Astrocyte (in vitro differentiated cells and primary cell): ENCODE measurements around the gene ASB3. TPM values are rescaled to one million over a fixed set of nuclear protein-coding genes. Genes with fewer than 3 reads are reported as not detected.

Experiments used
- DNase-seq: peaks from one replicate; pipeline ENCODE4 v3.0.0-alpha.2; 2010; ENCODE audit warnings: low read depth
- FAIRE-seq: peaks from 2 replicates; lab custom pipeline; 2011; peaks lifted over from hg19 to GRCh38; lab: Jason Lieb, UNC
- H2AFZ ChIP-seq: 2 replicates; pipeline ENCODE4 v1.6.0; 2012; ENCODE audit warnings: low read depth, low read length, inconsistent platforms
- H3K27ac ChIP-seq: 2 replicates; pipeline ENCODE4 v1.5.1; 2011; ENCODE audit warnings: low read depth, low read length, inconsistent platforms
- H3K27me3 ChIP-seq: 2 replicates; pipeline ENCODE4 v1.6.0; 2011; ENCODE audit warnings: low read length, inconsistent platforms; ENCODE audit not compliant: insufficient read depth
- H3K36me3 ChIP-seq: 2 replicates; pipeline ENCODE4 v1.5.1; 2011; ENCODE audit warnings: low read length, inconsistent platforms; ENCODE audit not compliant: insufficient read depth
- H3K4me1 ChIP-seq: 2 replicates; pipeline ENCODE4 v1.5.1; 2011; ENCODE audit warnings: low read length, inconsistent platforms; ENCODE audit not compliant: insufficient read depth
- H3K4me2 ChIP-seq: 2 replicates; pipeline ENCODE4 v1.6.0; 2012; ENCODE audit warnings: low read length, inconsistent platforms
- H3K4me3 ChIP-seq: 2 replicates; pipeline ENCODE4 v1.5.1; 2011; ENCODE audit warnings: low read depth, mild to moderate bottlenecking, low read length, inconsistent platforms; ENCODE audit not compliant: insufficient read depth
- H3K79me2 ChIP-seq: 2 replicates; pipeline ENCODE4 v1.6.0; 2012; ENCODE audit warnings: mild to moderate bottlenecking, low read length, inconsistent platforms; ENCODE audit not compliant: insufficient read depth
- H3K9ac ChIP-seq: 2 replicates; pipeline ENCODE4 v1.6.0; 2012; ENCODE audit warnings: mild to moderate bottlenecking, low read length, inconsistent platforms
- H3K9me3 ChIP-seq: 2 replicates; pipeline ENCODE4 v1.5.1; 2012; ENCODE audit warnings: low read depth, mild to moderate bottlenecking, low read length, inconsistent platforms; ENCODE audit not compliant: insufficient read depth
- H4K20me1 ChIP-seq: 2 replicates; pipeline ENCODE4 v1.6.0; 2012; ENCODE audit warnings: low read length, inconsistent platforms; ENCODE audit not compliant: insufficient read depth
- H3K27ac Mint-ChIP-seq: one replicate; pipeline ENCODE4 v1.8.0; 2021; ENCODE audit warnings: mild to moderate bottlenecking, mixed read lengths; ENCODE audit not compliant: unreplicated experiment
- H3K27me3 Mint-ChIP-seq: one replicate; pipeline ENCODE4 v1.8.0; 2021; ENCODE audit warnings: low read depth, mixed read lengths; ENCODE audit not compliant: unreplicated experiment
- H3K36me3 Mint-ChIP-seq: one replicate; pipeline ENCODE4 v1.8.0; 2021; ENCODE audit warnings: low read depth, mixed read lengths; ENCODE audit not compliant: unreplicated experiment
- H3K4me1 Mint-ChIP-seq: one replicate; pipeline ENCODE4 v1.8.0; 2021; ENCODE audit warnings: low read depth, mixed read lengths; ENCODE audit not compliant: unreplicated experiment
- H3K4me3 Mint-ChIP-seq: one replicate; pipeline ENCODE4 v1.8.0; 2021; ENCODE audit warnings: mild to moderate bottlenecking, moderate library complexity, mixed read lengths; ENCODE audit not compliant: unreplicated experiment
- H3K9me3 Mint-ChIP-seq: one replicate; pipeline ENCODE4 v1.8.0; 2021; ENCODE audit warnings: mild to moderate bottlenecking, mixed read lengths; ENCODE audit not compliant: unreplicated experiment
- CTCF ChIP-seq: IDR thresholded peaks from 2 replicates; pipeline ENCODE4 v1.5.1; 2011; ENCODE audit warnings: low read depth, mild to moderate bottlenecking, inconsistent platforms, low read length, moderate library complexity; ENCODE audit not compliant: insufficient read depth
- EZH2 ChIP-seq: IDR thresholded peaks from 2 replicates; pipeline ENCODE4 v1.6.1; 2012; ENCODE audit warnings: mild to moderate bottlenecking, low read length, inconsistent platforms; ENCODE audit not compliant: insufficient read depth
- total RNA-seq: library from RNA; stranded (reverse); gene quantifications from 2 replicates; pipeline ENCODE4 v1.2.1, GENCODE V29; 2021

ASB3 gene
- total RNA-seq, 1 donor from 2014 or later, result 26.4 TPM

- Histone ChIP-seq H2AFZ (no peak overlapping the region), H3K4me1 (no peaks in the 10 kb centered on the region), H4K20me1 (no peaks in the 10 kb centered on the region), H3K4me2 (no peak overlapping the region), H3K9me3 (no peaks in the 10 kb centered on the region), H3K36me3 (no peaks in the 10 kb centered on the region), H3K79me2 (no peaks in the 10 kb centered on the region), H3K9ac (no peak overlapping the region), H3K27ac (no peak overlapping the region), H3K27me3 (no peaks in the 10 kb centered on the region), H3K4me3 (no peak overlapping the region)
- peaks cover 11% of the 10 kb centered on the region for H3K36me3 Mint-ChIP-seq
- peaks cover 10% of the 10 kb centered on the region for H3K4me1 Mint-ChIP-seq
- H3K27me3 Mint-ChIP-seq, result no peaks in the 10 kb centered on the region
- no peak overlapping the region for H3K4me3 Mint-ChIP-seq
- DNase-seq (no peak), FAIRE-seq (no peak)
- H3K9me3 Mint-ChIP-seq, result no peaks in the 10 kb centered on the region
- TF ChIP-seq CTCF, result no peak
- no peak for TF ChIP-seq EZH2
- no peak overlapping the region for H3K27ac Mint-ChIP-seq
Measured at GRCh38 chr2:53737091-53737490, 49.7 kb downstream of the ASB3 start.

GRCh38 chr2:53729143-53729762, 57.5 kb downstream of the ASB3 start:
- Histone ChIP-seq H3K9me3 (no peaks in the 10 kb centered on the region), H3K79me2 (no peaks in the 10 kb centered on the region), H3K4me3 (no peak overlapping the region), H3K4me1 (no peaks in the 10 kb centered on the region), H2AFZ (no peak overlapping the region), H3K9ac (no peak overlapping the region), H4K20me1 (peaks cover 5% of the 10 kb centered on the region), H3K36me3 (peaks cover 6% of the 10 kb centered on the region), H3K4me2 (no peak overlapping the region), H3K27me3 (no peaks in the 10 kb centered on the region), H3K27ac (no peak overlapping the region)
- H3K9me3 Mint-ChIP-seq, result no peaks in the 10 kb centered on the region
- FAIRE-seq, result no peak
- H3K27ac Mint-ChIP-seq, result no peak overlapping the region
- peaks cover 8% of the 10 kb centered on the region for H3K36me3 Mint-ChIP-seq
- no peak overlapping the region for H3K4me3 Mint-ChIP-seq
- H3K4me1 Mint-ChIP-seq, result peaks cover 2% of the 10 kb centered on the region
- TF ChIP-seq EZH2 (no peak), CTCF (no peak)
- no peak for DNase-seq
- H3K27me3 Mint-ChIP-seq, result no peaks in the 10 kb centered on the region

GRCh38 chr2:53727921-53728320, 58.8 kb downstream of the ASB3 start:
- Mint-ChIP-seq H3K9me3 (no peaks in the 10 kb centered on the region), H3K27ac (no peak overlapping the region), H3K36me3 (peaks cover 10% of the 10 kb centered on the region), H3K4me3 (no peak overlapping the region), H3K4me1 (no peaks in the 10 kb centered on the region), H3K27me3 (no peaks in the 10 kb centered on the region)
- H3K9ac ChIP-seq, result no peak overlapping the region
- FAIRE-seq, result no peak
- H4K20me1 ChIP-seq, result peaks cover 10% of the 10 kb centered on the region
- H3K27ac ChIP-seq, result no peak overlapping the region
- no peak overlapping the region for H3K4me2 ChIP-seq
- H2AFZ ChIP-seq, result no peak overlapping the region
- no peak for DNase-seq
- no peaks in the 10 kb centered on the region for H3K79me2 ChIP-seq
- no peaks in the 10 kb centered on the region for H3K9me3 ChIP-seq
- no peaks in the 10 kb centered on the region for H3K27me3 ChIP-seq
- H3K36me3 ChIP-seq, result peaks cover 6% of the 10 kb centered on the region
- no peak overlapping the region for H3K4me3 ChIP-seq
- no peak for TF ChIP-seq CTCF
- no peaks in the 10 kb centered on the region for H3K4me1 ChIP-seq
